AG04450 (cell line): ENCODE data around the gene SAMD4A. TPM values are rescaled to one million over a fixed set of nuclear protein-coding genes. Genes with fewer than 3 reads are reported as not detected.

ENCODE experiments used
- CTCF ChIA-PET: fragments of 300-600, 350-600 bp; formaldehyde crosslinking; extraction: SDS; loops from one replicate; lab custom pipeline; 2022; ENCODE audit warnings: antibody characterized with exemption, inconsistent platforms; lab: Charles Lee
- POLR2A ChIA-PET: fragments of 350-600 bp; formaldehyde crosslinking; extraction: SDS; loops from one replicate; lab custom pipeline; 2021; ENCODE audit warnings: antibody characterized with exemption, inconsistent platforms; lab: Yijun Ruan, JAX
- DNase-seq: peaks from one replicate; pipeline ENCODE4 v3.0.0-alpha.2; 2011; ENCODE audit warnings: low read depth, low spot score
- H3K27ac ChIP-seq: one replicate; pipeline ENCODE4 v1.5.1; 2012; ENCODE audit warnings: low read depth, low read length, control low read depth
- H3K27me3 ChIP-seq: one replicate; pipeline ENCODE4 v1.6.0; 2012; ENCODE audit warnings: low read length; ENCODE audit not compliant: control insufficient read depth, insufficient read depth
- H3K4me3 ChIP-seq: 2 replicates; pipeline ENCODE4 v1.5.1; 2011; ENCODE audit warnings: mild to moderate bottlenecking, low read depth, low read length, control low read depth
- H3K9me3 ChIP-seq: 2 replicates; pipeline ENCODE4 v1.5.1; 2012; ENCODE audit warnings: low read length; ENCODE audit not compliant: control insufficient read depth, insufficient read depth
- polyA plus RNA-seq: library from polyadenylated mRNA; depleted of rRNA; stranded (reverse); fragments of >200 nt; gene quantifications from 2 replicates; pipeline ENCODE4 v1.2.3, GENCODE V29; 2011
- TF ChIP-seq, protein P1 (sequence below): IDR thresholded peaks from 2 replicates; pipeline ENCODE4 v1.5.1; 2011; ENCODE audit warnings: low read depth, low read length, control low read depth, inconsistent platforms

The SAMD4A gene
- polyA plus RNA-seq, 1 experiment: 12.7 TPM

DNA sequence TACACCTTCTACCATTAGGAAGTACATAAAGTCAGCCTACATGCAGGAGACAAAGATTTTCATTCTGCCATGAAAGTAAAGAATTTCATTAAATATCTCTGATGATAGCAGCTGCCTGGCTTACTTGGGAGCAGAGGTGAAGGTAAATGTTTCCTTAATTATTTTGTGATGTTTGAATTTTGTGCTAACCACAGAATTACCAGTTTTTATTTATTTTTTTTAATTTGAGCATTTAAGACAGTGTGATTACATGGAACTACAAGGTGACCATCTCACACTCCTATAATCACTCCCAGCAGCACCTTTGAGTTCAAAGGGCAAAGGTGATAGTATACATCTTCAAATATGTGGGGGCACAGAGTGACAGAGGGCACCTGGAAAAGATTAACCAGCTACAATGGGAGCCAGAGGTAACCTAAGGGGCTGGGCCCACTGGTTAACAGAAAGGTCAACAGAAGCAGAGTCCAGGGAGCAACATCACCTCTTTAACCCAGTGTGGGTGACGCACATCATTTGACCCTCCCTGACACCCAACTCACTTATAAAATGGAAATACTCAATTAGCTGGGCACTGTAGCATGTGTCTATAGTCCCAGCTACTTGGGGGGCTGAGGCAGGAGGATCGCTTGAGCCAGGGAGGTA lies 270.7 kb downstream of the SAMD4A start:
- CTCF ChIA-PET: interaction anchor here (0.7 kb wide), 1 partner anchor 123 kb away, joined by 4 read pairs; no protein-coding TSS in a partner anchor
- no peak overlapping the region for H3K27ac ChIP-seq
- peaks cover 27% of the 10 kb centered on the region for H3K27me3 ChIP-seq
- POLR2A ChIA-PET: no interaction called here
- no peak overlapping the region for H3K4me3 ChIP-seq
- TF ChIP-seq, protein P1, sequence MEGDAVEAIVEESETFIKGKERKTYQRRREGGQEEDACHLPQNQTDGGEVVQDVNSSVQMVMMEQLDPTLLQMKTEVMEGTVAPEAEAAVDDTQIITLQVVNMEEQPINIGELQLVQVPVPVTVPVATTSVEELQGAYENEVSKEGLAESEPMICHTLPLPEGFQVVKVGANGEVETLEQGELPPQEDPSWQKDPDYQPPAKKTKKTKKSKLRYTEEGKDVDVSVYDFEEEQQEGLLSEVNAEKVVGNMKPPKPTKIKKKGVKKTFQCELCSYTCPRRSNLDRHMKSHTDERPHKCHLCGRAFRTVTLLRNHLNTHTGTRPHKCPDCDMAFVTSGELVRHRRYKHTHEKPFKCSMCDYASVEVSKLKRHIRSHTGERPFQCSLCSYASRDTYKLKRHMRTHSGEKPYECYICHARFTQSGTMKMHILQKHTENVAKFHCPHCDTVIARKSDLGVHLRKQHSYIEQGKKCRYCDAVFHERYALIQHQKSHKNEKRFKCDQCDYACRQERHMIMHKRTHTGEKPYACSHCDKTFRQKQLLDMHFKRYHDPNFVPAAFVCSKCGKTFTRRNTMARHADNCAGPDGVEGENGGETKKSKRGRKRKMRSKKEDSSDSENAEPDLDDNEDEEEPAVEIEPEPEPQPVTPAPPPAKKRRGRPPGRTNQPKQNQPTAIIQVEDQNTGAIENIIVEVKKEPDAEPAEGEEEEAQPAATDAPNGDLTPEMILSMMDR: no peak
- H3K9me3 ChIP-seq: no peaks in the 10 kb centered on the region
- DNase-seq: no peak

DNA sequence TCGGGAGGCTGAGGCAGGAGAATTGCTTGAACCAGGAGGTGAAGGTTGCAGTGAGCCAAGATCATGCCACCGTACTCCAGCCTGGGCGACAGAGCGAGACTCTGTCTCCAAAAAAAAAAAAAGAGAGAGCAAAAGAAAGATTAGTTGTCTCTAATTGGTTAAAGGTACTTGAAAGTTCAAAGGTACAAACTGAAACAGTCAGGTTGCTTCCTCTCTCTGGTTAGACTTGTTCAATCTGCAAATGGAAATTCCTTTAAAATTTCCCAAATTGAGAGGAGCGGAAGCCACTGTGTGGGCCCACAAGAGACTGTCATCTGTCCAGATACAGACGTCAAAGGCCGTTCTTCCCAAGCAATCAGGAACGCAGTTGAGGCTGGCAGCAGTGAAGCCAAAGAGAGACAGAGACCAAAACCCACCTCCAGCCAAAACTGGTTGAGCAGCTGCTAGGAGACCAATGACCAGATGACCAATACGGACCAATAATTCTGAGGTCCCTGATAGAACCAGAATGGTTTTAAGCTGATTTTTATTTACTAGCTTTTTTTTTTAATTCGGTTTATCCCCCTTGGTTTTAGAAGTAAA lies 272.1 kb downstream of the SAMD4A start:
- CTCF ChIA-PET: interaction anchor here (0.5 kb wide), 1 partner anchor 141 kb away, joined by 6 read pairs; no protein-coding TSS in a partner anchor

GRCh38 chr14:54839701-54840119 lies 272.8 kb downstream of the SAMD4A start:
- CTCF ChIA-PET: no interaction called here
- POLR2A ChIA-PET: no interaction called here
- H3K4me3 ChIP-seq: no peak overlapping the region
- no peaks in the 10 kb centered on the region for H3K9me3 ChIP-seq
- peaks cover 21% of the 10 kb centered on the region for H3K27me3 ChIP-seq
- TF ChIP-seq, protein P1: no peak
- no peak for DNase-seq
- H3K27ac ChIP-seq: no peak overlapping the region

More for the DNA sequence above, 272.1 kb downstream of the SAMD4A start:
- no peak overlapping the region for H3K4me3 ChIP-seq
- POLR2A ChIA-PET: no interaction called here
- TF ChIP-seq, protein P1: no peak
- no peaks in the 10 kb centered on the region for H3K9me3 ChIP-seq
- peaks cover 21% of the 10 kb centered on the region for H3K27me3 ChIP-seq
- H3K27ac ChIP-seq: no peak overlapping the region
- DNase-seq: no peak

- CTCF ChIA-PET: no interaction called here
- Histone ChIP-seq H3K27me3 (peaks cover 21% of the 10 kb centered on the region), H3K4me3 (no peak overlapping the region), H3K27ac (no peak overlapping the region), H3K9me3 (no peaks in the 10 kb centered on the region)
- POLR2A ChIA-PET: no interaction called here
- no peak for DNase-seq
- TF ChIP-seq, protein P1: no peak
Observed at GRCh38 chr14:54840336-54840735, 273.4 kb downstream of the SAMD4A start.

- ChIA-PET POLR2A (interaction anchor here (0.6 kb wide), 1 partner anchor 142 kb away, joined by 3 read pairs; no protein-coding TSS in a partner anchor), CTCF (interaction anchor here (0.7 to 1.2 kb wide), 2 partner anchors 34 to 210 kb away, joined by 4 read pairs; no protein-coding TSS in a partner anchor)
- TF ChIP-seq, protein P1: no peak
Observed at GRCh38 chr14:54840798-54841197, 273.9 kb downstream of the SAMD4A start.

More at GRCh38 chr14:54840798-54841197, 273.9 kb downstream of the SAMD4A start:
- H3K9me3 ChIP-seq: no peaks in the 10 kb centered on the region
- no peak for DNase-seq
- no peak overlapping the region for H3K4me3 ChIP-seq
- no peak overlapping the region for H3K27ac ChIP-seq
- H3K27me3 ChIP-seq: peaks cover 21% of the 10 kb centered on the region
